Mammary epithelial cell (primary cell): ENCODE measurements around the gene RPL21.

Source experiments
- EZH2 ChIP-seq: IDR thresholded peaks from 2 replicates; pipeline ENCODE4 v1.6.1; 2012; ENCODE audit warnings: low read length, inconsistent platforms, borderline replicate concordance
- TF ChIP-seq, protein P1 (sequence below), 2 donors: IDR thresholded peaks in 1 of 2; conservative IDR thresholded peaks in 1 of 2; 2 replicates each; pipeline ENCODE4 v1.5.1; 2011 to 2012; ENCODE audit warnings: inconsistent platforms in 2 of 2, low read length in 2 of 2, mild to moderate bottlenecking in 2 of 2, control low read depth in 1 of 2, low read depth in 1 of 2; ENCODE audit not compliant: insufficient read depth in 1 of 2; ENCODE audit errors: extremely low read depth in 1 of 2

DNA sequence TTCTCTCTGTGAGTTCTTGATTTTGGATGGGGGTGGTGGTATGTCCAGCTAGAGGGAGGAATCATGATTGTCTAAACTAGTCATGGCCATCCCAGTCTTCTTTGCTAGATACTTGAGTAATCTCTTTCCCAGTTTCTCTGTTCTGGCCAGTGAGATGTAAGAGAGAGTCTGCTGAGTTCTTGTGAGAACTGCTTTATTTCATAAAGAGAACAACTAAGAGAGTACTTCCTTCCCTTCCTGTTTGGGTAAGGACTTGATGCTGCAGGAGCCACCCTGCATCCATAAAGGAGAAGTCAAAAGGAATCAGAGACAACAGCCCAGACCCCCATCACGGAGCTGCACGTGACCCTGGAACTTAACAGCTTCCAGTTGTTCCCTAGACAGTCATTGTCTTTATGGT, 16.2 kb downstream of the RPL21 start:
- no peak for TF ChIP-seq EZH2
- TF ChIP-seq, protein P1, sequence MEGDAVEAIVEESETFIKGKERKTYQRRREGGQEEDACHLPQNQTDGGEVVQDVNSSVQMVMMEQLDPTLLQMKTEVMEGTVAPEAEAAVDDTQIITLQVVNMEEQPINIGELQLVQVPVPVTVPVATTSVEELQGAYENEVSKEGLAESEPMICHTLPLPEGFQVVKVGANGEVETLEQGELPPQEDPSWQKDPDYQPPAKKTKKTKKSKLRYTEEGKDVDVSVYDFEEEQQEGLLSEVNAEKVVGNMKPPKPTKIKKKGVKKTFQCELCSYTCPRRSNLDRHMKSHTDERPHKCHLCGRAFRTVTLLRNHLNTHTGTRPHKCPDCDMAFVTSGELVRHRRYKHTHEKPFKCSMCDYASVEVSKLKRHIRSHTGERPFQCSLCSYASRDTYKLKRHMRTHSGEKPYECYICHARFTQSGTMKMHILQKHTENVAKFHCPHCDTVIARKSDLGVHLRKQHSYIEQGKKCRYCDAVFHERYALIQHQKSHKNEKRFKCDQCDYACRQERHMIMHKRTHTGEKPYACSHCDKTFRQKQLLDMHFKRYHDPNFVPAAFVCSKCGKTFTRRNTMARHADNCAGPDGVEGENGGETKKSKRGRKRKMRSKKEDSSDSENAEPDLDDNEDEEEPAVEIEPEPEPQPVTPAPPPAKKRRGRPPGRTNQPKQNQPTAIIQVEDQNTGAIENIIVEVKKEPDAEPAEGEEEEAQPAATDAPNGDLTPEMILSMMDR (conservative IDR thresholded peaks at IDR 0.05 in 1 of 2, IDR thresholded peaks at IDR 0.05 in 1 of 2; ENCODE audit: extremely low read depth in 1 of 2, insufficient read depth in 1 of 2, low read depth in 1 of 2, low read length in 2 of 2) = no peak
